CD4-positive, alpha-beta T cell treated with Interleukin-15 for 1 hour (primary cell): ENCODE measurements around the gene NBDY.
"Not testable (repeated sequence)": the region's sequence is repeated elsewhere in the genome, so short reads cannot be mapped to it uniquely, and the experiment has no call there.

Experiments
- DNase-seq: peaks from one replicate; pipeline ENCODE4 v3.0.0-alpha.2; 2020

Gene NBDY

DNA sequence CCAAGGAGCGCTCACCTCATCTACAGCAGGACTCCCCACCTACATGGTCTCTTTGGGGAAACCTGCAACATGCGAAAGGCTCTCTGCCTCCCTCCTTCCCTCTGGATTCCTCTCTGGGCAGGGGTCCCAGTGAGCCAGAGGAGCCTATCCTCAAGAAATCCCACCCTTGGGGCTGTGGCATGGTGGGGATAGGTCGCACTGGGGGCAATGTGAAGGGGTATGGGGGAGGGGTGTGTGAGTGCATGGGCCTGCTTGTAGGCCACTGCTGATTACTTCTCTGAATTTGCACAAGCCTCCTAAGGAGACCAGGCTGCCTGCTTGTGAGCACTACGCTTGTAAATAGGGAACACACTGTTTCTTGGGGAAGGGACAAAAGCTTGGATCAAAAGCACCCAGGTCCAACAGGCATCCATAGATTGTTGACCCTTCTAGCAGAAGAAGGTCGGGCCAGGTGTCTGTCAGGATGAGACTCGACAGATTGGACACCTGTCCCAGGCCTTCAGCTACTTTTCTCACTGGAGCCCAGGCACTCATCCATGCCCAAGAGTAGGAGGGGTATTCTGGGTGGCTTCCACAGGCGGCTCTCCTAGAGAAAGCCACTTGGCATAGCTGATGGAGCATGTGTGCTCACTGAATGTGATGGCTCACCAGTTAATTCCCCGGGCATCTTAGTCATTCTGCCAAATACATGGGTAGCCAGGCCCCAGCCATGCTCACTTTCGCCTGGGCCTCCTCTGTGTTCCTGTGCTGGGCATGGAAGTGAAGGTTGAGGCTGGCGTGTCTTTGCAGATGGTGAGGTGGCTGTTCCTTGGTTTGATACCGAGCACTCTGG lies 75.0 kb downstream of the NBDY start:
- no peak for DNase-seq

DNA sequence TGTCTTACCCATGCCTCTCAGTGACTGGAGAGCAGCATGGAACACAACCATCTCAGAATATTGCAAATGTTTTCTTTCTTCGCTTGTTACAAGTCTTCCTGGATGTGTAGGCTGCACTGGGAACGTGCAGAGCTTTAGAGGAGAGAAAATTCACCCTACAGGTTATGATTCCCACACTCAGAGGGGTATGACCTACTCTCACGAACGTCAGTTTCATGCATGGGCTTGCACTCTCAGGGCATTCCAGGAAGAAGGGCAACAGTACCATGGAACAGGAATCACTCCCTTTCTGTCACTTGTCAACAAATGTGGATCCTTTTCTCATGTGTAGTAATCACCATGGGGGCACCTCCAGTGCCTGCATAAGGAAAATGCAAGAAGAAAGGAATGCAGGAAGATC lies 75.8 kb downstream of the NBDY start:
- DNase-seq: no peak

DNA sequence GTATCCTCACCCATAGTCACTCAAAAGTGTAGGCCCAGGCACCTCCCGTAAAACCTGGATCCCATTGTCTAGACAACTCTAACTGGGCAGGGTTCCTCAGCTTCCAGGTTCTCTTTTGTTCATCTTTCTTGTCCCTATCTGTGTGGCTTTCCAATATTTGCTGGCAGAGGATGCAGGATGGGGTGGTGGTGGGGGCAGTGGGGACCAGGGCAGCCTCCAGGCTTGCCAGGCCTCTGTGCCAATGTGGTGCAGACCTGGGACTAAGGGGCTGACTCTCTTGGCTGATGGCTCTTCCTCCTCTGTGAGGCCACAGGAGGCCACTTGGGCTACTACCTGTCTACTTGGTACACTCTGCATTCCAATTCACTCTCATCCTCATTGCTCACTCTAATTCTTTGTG lies 76.4 kb downstream of the NBDY start:
- no peak for DNase-seq

DNA sequence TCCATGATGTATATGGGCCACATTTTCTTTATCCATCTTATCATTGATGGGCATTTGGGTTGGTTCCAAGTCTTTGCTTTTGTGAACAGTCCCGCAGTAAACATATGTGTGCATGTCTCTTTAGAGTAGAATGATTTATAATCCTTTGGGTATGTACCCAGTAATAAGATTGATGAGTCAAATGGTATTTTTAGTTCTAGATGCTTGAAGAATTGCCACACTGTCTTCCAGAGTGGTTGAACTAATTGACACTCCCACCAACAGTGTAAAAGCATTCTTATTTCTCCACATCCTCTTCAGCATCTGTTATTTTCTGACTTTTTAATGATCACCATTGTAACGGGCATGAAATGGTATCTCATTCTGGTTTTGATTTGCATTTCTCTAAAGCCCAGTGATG lies 77.1 kb downstream of the NBDY start:
- DNase-seq: not testable (repeated sequence)

DNA sequence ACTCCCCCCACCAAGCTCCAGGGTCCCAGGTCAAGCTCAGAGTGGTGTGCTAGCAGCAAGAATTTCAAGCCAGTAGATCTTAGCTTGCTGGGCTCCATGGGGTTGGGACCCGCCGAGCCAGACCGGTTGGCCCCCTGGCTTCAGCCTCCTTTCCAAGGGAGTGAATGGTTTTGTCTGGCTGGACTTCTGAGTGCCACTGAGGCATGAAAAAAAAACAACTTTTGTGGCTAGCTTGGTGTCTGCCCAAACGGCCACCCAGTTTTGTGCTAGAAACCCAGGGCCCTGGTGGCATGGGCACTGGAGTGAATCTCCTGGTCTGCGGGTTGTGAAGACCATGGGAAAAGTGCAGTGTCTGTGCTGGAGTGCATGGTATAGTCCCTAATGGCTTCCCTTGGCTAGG lies 82.6 kb downstream of the NBDY start:
- DNase-seq: no peak

DNA sequence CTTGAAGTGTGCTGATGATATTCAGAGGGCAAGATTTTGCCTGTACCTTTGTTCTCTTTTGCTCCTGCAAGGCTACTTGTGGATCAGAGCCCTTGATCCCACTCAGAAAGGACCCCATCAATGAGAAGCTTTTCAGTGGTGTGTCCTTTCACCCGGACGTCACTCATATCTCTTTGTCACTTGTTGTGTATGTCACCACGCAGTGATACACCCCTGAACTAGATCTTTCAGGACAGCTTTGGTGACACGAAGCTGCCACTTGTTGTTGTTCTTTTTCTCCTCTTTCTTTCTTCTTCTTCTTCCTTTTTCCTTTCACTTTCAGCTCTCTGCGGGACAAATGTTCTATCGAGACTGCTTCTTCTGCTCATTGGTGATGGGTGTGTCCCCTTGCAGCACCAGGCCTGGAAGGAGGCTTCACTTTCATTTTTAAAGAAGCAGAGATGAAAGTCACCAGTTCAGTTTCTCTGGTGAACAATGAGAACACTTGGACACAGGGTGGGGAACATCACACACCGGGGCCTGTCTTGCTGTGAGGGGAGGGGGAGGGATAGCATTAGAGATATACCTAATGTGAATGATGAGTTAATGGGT lies 83.6 kb downstream of the NBDY start:
- peak; percentile 45 for DNase-seq

DNA sequence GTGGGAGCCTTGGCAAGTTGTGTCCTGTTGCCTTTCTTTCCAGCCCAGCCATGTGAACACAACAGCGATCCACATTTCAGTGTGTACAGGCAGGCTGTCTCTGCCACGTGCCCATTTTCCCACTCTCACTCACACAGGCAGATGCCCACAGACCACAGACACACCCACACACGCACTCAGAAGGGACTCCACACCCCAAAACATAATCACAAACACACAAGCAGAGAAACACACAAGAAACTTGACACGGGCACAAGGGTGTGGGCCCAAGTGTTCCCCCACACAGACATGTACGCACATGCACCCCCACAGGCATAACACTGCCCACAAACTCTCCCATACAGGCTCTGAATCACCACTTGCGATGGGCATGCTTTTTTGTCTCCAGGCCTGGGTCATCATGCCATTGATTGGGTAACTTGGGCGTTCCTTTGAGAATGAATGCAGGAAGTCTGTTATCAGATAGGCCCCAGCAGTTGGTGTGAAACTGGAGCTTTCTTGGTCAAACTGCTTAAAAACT lies 84.3 kb downstream of the NBDY start:
- peak; percentile 74 for DNase-seq

DNA sequence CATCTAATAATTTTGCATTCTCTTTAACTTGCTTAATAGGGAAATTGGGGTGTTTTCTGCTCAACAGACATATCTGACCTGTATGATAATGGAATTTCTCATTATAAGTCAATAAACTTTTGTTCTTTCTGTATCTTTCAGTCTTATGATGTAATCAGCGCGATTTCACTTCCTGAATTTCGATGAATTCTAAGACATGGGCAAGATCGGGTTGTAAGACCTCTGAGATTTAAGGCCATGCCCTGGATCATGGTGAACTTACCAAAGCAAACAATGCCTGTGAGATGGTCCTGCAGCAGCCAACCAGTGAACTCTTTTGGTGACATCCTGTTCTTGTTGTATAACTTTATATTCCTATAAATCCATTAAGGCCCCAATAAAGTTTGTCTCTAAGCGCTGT lies 88.1 kb downstream of the NBDY start:
- DNase-seq: no peak

DNA sequence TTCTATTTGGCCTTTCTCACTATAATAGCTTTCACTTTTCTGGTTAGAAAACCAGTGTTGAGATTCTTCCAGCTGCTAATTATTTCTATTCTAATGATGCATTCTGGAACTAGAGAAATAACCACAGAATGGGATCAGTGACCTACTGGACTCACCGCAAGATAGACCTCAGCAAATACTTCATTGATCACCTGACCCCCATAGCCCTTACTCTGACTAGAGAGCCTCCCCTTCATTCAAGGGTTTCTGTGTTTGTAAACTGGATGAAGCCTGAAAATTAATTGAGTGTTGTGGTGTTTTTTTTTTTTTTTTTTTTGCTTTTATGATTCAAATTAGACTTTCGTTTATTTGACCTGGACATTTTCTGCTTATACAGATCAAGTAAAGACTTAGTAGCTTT lies 97.0 kb downstream of the NBDY start:
- DNase-seq: no peak

DNA sequence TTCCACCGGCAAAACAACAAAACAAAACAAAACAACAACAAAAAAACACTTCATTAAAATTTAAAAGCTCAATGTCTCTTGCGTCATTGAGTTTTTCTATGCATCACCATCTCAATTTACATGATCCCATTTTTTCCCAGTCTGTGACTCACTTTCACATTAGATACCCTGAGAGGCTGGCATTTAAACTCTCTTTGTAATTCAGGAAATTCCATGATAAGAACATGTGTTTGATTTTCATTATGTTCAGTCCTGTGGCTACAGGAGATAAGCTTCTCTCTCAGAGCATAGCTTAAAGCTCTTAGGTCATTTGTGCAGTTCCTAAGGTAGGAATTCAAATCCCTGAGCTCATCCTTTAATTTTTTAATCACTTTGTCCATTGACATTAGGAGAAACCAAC lies 104.6 kb downstream of the NBDY start:
- DNase-seq: no peak

DNA sequence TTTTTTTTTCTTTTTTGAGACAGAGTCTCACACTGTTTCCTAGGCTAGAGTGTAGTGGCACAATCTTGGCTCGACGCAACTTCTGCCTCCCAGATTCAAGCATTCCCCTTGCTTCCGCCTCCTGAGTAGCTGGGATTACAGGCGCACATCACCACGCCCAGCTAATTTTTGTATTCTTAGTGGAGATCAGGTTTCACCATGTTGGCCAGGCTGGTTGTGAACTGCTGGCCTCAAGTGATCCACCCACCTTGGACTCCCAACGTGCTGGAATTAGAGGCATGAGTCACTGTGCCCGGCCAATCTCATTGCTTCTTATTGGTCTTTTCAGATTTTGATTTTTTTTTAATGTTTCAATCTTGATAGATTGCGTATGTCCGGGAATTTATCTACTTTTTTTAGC lies 124.4 kb downstream of the NBDY start:
- DNase-seq: no peak

DNA sequence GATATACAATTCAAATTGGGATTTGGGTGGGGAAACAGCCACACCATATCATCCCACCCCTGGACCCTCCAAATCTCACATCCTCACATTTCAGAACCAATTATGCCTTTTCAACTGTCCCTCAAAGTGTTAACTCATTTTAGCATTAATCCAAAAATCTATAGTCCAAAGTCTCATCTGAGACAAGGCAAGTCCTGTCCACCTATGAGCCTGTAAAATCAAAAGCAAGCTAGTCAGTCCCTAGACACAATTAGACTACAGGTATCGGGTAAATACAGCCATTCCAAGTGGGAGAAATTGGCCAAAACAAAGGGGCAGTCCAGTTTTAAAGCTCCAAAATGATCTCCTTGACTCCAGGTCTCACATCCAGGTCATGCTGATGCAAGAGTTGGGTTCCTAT lies 128.0 kb downstream of the NBDY start:
- DNase-seq: no peak

DNA sequence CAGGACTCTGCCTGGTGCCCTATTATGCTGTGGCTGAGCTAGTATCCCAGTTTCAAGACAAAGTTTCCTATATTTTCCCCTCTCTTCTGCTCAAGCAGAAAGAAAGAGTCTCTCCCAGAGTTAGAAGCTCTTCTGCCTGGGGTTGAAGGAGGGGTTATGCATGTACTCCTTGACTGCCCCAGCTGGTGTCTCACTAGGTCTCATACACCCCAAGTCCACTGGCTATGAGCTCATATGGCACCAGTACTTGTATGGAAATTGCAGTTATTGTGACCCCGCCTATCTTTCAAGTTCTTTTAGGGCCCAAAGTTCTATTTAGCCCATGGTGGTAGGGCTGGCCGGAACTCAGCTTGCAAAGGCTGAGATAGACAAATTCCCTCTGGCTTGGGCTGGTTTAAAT lies 131.8 kb downstream of the NBDY start:
- no peak for DNase-seq
